HUDEP-2 (cell line): Measurements from ENCODE around the gene TEDC1.

ENCODE experiments used
- DNase-seq, 76 experiments: peaks; one replicate each; lab custom pipeline; 2025; ENCODE audit not compliant: unreplicated experiment in 76 of 76; lab: John Stamatoyannopoulos, UW

TEDC1 gene

DNA sequence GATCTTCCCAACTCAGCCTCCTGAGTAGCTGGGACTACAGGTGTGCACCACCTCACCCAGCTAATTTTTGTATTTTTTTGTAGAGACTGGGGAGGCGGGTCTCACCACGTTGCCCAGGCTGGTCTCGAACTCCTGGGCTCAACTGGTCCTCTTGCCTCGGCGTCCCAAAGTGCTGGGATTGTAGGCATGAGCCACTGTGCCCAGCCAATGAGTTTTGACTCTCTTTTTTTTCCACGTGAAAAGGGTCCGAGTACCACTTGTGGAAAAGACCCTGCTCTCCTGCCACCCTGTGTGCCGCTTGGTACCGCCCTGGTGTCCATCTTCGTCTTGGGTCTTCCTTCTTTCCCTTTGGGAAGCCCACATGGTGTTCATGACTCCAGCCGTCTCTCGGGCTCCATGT, 17.6 kb downstream of the TEDC1 start:
- no peak for DNase-seq

DNA sequence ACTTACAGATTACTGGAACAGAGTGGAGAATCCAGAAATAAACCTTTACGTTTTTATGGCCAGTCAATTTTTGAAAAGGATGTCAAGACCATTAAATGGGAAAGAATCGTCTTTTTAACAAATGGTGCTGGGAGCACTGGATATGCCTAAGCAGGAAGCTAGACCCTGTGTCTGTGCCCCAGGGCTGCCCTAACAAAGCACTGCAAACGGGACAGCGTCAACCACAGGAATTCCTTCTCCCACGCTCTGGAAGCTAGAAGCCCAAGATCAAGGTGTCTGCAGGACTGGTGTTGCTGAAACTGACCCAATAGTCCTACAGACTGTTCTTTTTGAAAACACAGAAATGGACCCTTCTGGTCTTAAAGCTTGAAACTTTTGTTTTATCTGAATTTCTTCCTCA, 26.1 kb downstream of the TEDC1 start:
- DNase-seq = no peak

GRCh38 chr14:105519946-105520698, 29.1 kb downstream of the TEDC1 start:
- DNase-seq = no peak

- DNase-seq = no peak
These were observed 34.3 kb downstream of the TEDC1 start for GRCh38 chr14:105525326-105525725.

GRCh38 chr14:105525861-105526775, 35.1 kb downstream of the TEDC1 start, which contains the start of gene TMEM121:
Gene TMEM121 (plus strand): TSS chr14:105526583. CDS start chr14:105528835, 2,252 bp downstream.
- peak in 1 of 76 experiments; percentile 7 for DNase-seq

DNA sequence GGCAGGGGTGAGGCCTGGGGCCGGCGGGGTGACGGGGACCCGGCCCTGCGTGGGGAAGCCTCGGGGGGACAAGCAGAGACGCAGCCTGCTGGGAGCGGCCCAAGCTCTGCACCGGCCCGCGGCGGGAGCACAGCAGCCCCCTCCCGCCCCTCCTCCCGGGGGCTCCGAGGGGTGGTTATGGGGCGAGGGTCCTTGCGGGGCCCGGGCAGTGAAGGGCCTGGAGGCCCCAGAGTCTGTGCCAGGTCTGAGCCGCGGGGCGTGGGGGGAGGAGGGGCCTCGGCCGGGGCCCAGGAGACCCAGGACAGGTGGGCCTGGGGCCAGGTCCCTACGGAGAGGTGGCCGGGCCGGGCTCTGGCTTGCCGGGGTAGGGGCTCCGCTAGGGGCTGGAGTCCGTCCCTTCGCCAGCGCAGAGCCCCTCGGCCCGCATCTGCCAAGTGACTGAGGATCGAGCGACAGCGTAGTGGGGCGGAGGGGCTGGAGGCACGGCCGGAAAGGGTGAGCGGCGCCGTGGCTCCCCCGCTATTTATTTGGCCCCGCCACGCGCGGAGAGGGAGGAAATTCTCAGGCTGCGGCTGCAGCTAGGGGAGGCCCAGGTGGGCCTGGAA, 35.8 kb downstream of the TEDC1 start:
- DNase-seq = no peak

GRCh38 chr14:105527381-105527825, 36.4 kb downstream of the TEDC1 start:
- no peak for DNase-seq

GRCh38 chr14:105527826-105528585, 37.0 kb downstream of the TEDC1 start:
- peak in 64 of 76 experiments; percentile 2 to 83 (median 58) for DNase-seq

GRCh38 chr14:105528586-105529318, 37.7 kb downstream of the TEDC1 start:
- DNase-seq = peak in 3 of 76 experiments; percentile 1 to 31 (median 23)

DNA sequence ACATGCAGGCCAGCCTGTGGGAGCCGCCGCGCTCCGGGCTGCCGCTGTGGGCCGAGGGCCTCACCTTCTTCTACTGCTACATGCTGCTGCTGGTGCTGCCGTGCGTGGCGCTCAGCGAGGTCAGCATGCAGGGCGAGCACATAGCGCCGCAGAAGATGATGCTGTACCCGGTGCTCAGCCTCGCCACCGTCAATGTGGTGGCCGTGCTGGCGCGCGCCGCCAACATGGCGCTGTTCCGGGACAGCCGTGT, 38.2 kb downstream of the TEDC1 start:
- peak in 4 of 76 experiments; percentile 7 to 41 (median 28) for DNase-seq

GRCh38 chr14:105529569-105530284, 38.7 kb downstream of the TEDC1 start:
- DNase-seq = peak in 25 of 76 experiments; percentile 9 to 58 (median 27)

- DNase-seq = no peak
These were observed 39.4 kb downstream of the TEDC1 start for GRCh38 chr14:105530285-105531087.

- DNase-seq = no peak
These were observed 40.2 kb downstream of the TEDC1 start for GRCh38 chr14:105531088-105531893.

DNA sequence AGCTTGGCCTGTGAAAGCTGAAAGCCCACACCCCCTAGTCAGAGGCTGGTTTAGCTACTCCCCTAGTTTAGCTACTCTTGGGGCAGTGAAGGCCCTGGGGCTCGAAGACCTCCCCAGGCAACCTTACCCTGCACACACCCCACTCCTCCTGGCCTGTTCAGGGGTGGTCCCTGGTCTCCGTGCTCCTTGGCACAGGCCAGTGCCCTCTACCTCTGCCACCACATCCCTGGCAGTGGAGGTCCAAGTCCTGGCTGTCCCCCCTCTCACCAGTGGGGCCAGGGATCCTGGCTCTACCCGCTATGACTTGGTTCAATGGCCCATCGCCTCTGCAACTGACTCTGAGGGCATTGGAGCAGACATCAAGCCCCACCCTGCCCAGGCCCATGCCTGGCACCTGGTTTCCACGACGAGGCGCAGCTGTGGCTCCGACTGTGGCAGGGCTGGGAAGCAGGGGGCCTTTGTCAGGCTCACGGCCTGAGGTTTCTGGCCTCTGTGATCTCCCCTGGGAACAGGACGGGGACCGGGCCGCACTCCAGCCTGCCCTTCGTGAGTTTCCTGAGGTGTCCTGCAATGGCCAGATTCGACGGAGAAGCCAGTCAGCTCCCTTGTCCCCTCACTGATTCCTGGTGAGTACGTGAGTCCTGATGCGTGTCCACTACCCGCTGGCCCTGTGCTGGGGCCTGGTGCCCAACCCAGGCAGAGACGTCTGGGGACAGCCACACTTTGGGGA, 41.0 kb downstream of the TEDC1 start:
- no peak for DNase-seq

GRCh38 chr14:105532735-105533141, 41.7 kb downstream of the TEDC1 start:
- peak in 33 of 76 experiments; percentile 8 to 79 (median 23) for DNase-seq

DNA sequence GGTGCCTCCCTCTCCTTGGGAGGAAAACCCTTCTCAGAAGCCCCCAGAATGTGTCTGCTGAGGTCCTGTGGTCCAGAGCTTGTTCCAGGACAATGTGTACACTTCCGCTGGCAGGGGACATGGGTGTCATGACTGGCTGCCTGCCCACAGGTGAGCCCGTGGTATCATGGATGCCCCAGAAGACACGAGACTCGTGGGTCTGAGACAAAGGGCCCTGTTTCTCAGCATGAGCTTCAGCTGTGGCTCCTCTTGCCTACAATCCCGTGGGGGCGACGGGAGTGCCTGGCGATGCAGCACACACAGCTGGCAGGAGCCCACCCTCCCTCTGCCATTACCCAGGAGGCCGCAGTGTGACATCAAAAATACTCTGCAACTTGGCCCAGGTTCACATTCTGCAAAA, 42.3 kb downstream of the TEDC1 start:
- no peak for DNase-seq
